Loucy (cell line): Measurements from ENCODE around the gene NGFR.

Experiments
- EZH2phosphoT487 ChIP-seq: fragments of 200-600 bp; IDR thresholded peaks from 2 replicates; pipeline ENCODE4 v1.6.1; 2018; ENCODE audit warnings: antibody characterized with exemption, mild to moderate bottlenecking, moderate library complexity, borderline replicate concordance
- TF ChIP-seq, protein P1 (sequence below): fragments of 200-600 bp; sonication (generic); conservative IDR thresholded peaks from 2 replicates; pipeline ENCODE4 v1.5.1; 2014; ENCODE audit warnings: mild to moderate bottlenecking, antibody characterized with exemption, low read length

DNA sequence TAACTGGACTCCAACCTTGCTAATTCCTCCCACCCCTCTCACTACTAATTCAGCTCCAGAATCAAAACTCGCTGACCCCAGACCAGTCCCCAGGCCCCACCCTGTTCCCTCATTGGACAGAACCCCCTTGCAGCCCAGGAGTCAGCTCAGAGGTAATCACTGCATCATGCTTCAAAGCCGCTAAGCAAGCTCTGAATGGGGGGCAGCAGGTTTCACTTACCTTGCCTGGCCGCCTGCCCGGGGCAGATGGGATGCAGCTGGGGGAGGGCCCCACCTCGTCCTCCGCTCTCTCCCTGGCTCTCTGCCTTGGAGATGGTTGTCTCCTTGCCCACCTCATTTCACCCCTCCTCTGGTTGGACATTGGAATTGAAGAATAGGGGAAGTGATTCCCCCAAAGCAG is 4.8 kb upstream of the NGFR start:
- TF ChIP-seq, protein P1, sequence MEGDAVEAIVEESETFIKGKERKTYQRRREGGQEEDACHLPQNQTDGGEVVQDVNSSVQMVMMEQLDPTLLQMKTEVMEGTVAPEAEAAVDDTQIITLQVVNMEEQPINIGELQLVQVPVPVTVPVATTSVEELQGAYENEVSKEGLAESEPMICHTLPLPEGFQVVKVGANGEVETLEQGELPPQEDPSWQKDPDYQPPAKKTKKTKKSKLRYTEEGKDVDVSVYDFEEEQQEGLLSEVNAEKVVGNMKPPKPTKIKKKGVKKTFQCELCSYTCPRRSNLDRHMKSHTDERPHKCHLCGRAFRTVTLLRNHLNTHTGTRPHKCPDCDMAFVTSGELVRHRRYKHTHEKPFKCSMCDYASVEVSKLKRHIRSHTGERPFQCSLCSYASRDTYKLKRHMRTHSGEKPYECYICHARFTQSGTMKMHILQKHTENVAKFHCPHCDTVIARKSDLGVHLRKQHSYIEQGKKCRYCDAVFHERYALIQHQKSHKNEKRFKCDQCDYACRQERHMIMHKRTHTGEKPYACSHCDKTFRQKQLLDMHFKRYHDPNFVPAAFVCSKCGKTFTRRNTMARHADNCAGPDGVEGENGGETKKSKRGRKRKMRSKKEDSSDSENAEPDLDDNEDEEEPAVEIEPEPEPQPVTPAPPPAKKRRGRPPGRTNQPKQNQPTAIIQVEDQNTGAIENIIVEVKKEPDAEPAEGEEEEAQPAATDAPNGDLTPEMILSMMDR: no peak
- no peak for TF ChIP-seq EZH2phosphoT487
